GM12878 (cell line): Measurements from ENCODE around the gene CNGA4. TPM values are rescaled to one million over a fixed set of nuclear protein-coding genes. Genes with fewer than 3 reads are reported as not detected.
A peak's percentile ranks its signal among the peaks of the same experiment; 100 is the strongest.

ENCODE experiments used
- ATAC-seq: fragments of 200-7000 bp; cut with Tn5 transposase; 3 replicates; pipeline ENCODE4 v1.9.1; 2020; ENCODE audit warnings: mild to moderate bottlenecking, moderate library complexity
- Bru-seq: library from RNA; stranded (reverse); fragments of 400-500 nt; gene quantifications from one replicate; lab custom pipeline; 2021; lab: Mats Ljungman, UMichigan
- BruChase-seq, 2 experiments: library from RNA; stranded (reverse); fragments of 400-500 nt; gene quantifications; one replicate each; lab custom pipeline; 2021; lab: Mats Ljungman, UMichigan
- BruUV-seq: library from RNA; stranded (reverse); fragments of 400-500 nt; replicated peaks from 2 replicates; lab custom pipeline; 2021; lab: Mats Ljungman, UMichigan
- CTCF ChIA-PET: fragments of 300-600 bp; sonication (Branson Sonifier 250); formaldehyde crosslinking; extraction: SDS; loops from one replicate; lab custom pipeline; 2021; ENCODE audit warnings: inconsistent platforms; lab: Yijun Ruan, JAX
- POLR2A ChIA-PET: fragments of 350-600 bp; formaldehyde crosslinking; extraction: SDS; loops from one replicate; lab custom pipeline; 2021; ENCODE audit warnings: inconsistent platforms; lab: Charles Lee
- RAD21 ChIA-PET: fragments of 300-600 bp; sonication (Branson Sonifier 250); formaldehyde crosslinking; loops from one replicate; lab custom pipeline; 2023; ENCODE audit warnings: antibody characterized with exemption; ENCODE audit not compliant: unreplicated experiment; lab: Charles Lee
- SMC1A ChIA-PET: fragments of 300-600 bp; sonication (Branson Sonifier 250); formaldehyde crosslinking; loops from one replicate; lab custom pipeline; 2023; ENCODE audit not compliant: unreplicated experiment, uncharacterized antibody; lab: Charles Lee
- DNase-seq: peaks from one replicate; pipeline ENCODE4 v3.0.0-alpha.2; 2011; ENCODE audit warnings: low read depth, low spot score
- FAIRE-seq: peaks from 3 replicates; lab custom pipeline; 2011; peaks lifted over from hg19 to GRCh38; lab: Jason Lieb, UNC
- H2AFZ ChIP-seq: 2 replicates; pipeline ENCODE4 v1.6.0; 2011; ENCODE audit warnings: low read depth, low read length, control low read depth; ENCODE audit not compliant: control insufficient read depth
- H3K27ac ChIP-seq: 2 replicates; pipeline ENCODE4 v1.5.1; 2011; ENCODE audit warnings: control low read depth; ENCODE audit not compliant: control insufficient read depth, insufficient read depth
- H3K27me3 ChIP-seq, 2 experiments: replicated peaks in 1 of 2; 2 replicates each; pipeline versions ENCODE4 v1.6.0 to v1.6.1; 2011; ENCODE audit warnings: low read length in 1 of 2; ENCODE audit not compliant: control insufficient read depth in 2 of 2, insufficient read depth in 2 of 2
- H3K36me3 ChIP-seq, 2 experiments: 2 replicates each; pipeline ENCODE4 v1.5.1; 2011; ENCODE audit warnings: low read length in 1 of 2; ENCODE audit not compliant: control insufficient read depth in 2 of 2, insufficient read depth in 2 of 2
- H3K4me1 ChIP-seq: 2 replicates; pipeline ENCODE4 v1.6.1; 2011; ENCODE audit warnings: mild to moderate bottlenecking, low read length, moderate library complexity, mixed read lengths; ENCODE audit not compliant: control insufficient read depth, insufficient read depth
- H3K4me2 ChIP-seq: 2 replicates; pipeline ENCODE4 v1.6.0; 2011; ENCODE audit warnings: control low read depth; ENCODE audit not compliant: control insufficient read depth, insufficient read depth
- H3K4me3 ChIP-seq: fragments of 200-600 bp; sonication (generic); 2 replicates; pipeline ENCODE4 v1.5.1; 2016
- H3K79me2 ChIP-seq: 2 replicates; pipeline ENCODE4 v1.6.0; 2011; ENCODE audit warnings: low read length; ENCODE audit not compliant: control insufficient read depth, insufficient read depth
- H3K9ac ChIP-seq: 2 replicates; pipeline ENCODE4 v1.8.0; 2011; ENCODE audit warnings: low read length, control low read depth, mixed read lengths; ENCODE audit not compliant: control insufficient read depth, insufficient read depth
- H3K9me3 ChIP-seq: replicated peaks from 3 replicates; pipeline ENCODE4 v1.5.1; 2011; ENCODE audit warnings: mild to moderate bottlenecking, low read length; ENCODE audit not compliant: control insufficient read depth, insufficient read depth
- H4K20me1 ChIP-seq: 2 replicates; pipeline ENCODE4 v1.6.0; 2011; ENCODE audit not compliant: control insufficient read depth, insufficient read depth
- ELK1 ChIP-seq: IDR thresholded peaks from 2 replicates; pipeline ENCODE4 v1.6.1; 2012; ENCODE audit warnings: low read depth, low read length, improper control_type of control experiment
- JUNB ChIP-seq: IDR thresholded peaks from 2 replicates; pipeline ENCODE4 v1.6.1; 2016; ENCODE audit warnings: antibody characterized with exemption, mild to moderate bottlenecking
- PAX8 ChIP-seq: fragments of 450-650 bp; IDR thresholded peaks from 2 replicates; pipeline ENCODE4 v1.6.1; 2017; ENCODE audit warnings: mild to moderate bottlenecking, moderate library complexity
- SIX5 ChIP-seq: IDR thresholded peaks from 2 replicates; pipeline ENCODE4 v1.6.1; 2011; ENCODE audit warnings: mild to moderate bottlenecking, low read depth, low read length, moderate library complexity; ENCODE audit not compliant: severe bottlenecking
- SMAD5 ChIP-seq: IDR thresholded peaks from 2 replicates; pipeline ENCODE4 v1.6.1; 2016; ENCODE audit warnings: antibody characterized with exemption, low read depth
- SUPT20H ChIP-seq: IDR thresholded peaks from 2 replicates; pipeline ENCODE4 v1.6.1; 2011; ENCODE audit warnings: low read depth, mild to moderate bottlenecking, low read length, moderate library complexity, borderline replicate concordance; ENCODE audit not compliant: control insufficient read depth
- TCF7 ChIP-seq: IDR thresholded peaks from 2 replicates; pipeline ENCODE4 v1.6.1; 2014; ENCODE audit warnings: antibody characterized with exemption, borderline replicate concordance
- ZBTB33 ChIP-seq: fragments of 450-650 bp; IDR thresholded peaks from 2 replicates; pipeline ENCODE4 v1.6.1; 2017; ENCODE audit warnings: mild to moderate bottlenecking
- ZNF217 ChIP-seq: fragments of 450-650 bp; IDR thresholded peaks from 2 replicates; pipeline ENCODE4 v1.6.1; 2017; ENCODE audit warnings: antibody characterized with exemption, mild to moderate bottlenecking
- WGBS: methylation state at CpG from one replicate; pipeline ENCODE4 v1.1.6; 2016; ENCODE audit warnings: low lambda C conversion rate; ENCODE audit not compliant: insufficient replicate concordance, insufficient coverage; ENCODE audit errors: missing lambda C conversion rate; 5-methylcytosine and 5-hydroxymethylcytosine counted together
- in situ Hi-C: fragments of 300-500 bp; cut with MboI; formaldehyde crosslinking; loops from 9 replicates; pipeline ENCODE4 v1.14.3; 2018; ENCODE audit warnings: mixed read lengths
- intact Hi-C: fragments of 100-400 bp; cut with micrococcal nuclease; formaldehyde crosslinking; loops from one replicate; pipeline ENCODE4 v1.14.2; 2022; ENCODE audit not compliant: unreplicated experiment
- long read RNA-seq, 2 experiments: library from polyadenylated mRNA; unstranded; transcript quantifications; one replicate each; pipeline ENCODE4 v2.0.0, GENCODE V29; 2019 to 2020
- polyA minus RNA-seq, 3 experiments: library from RNA; depleted of rRNA, polyadenylated mRNA; stranded (reverse); fragments of >200 nt; gene quantifications; 2 replicates each; pipeline ENCODE4 v1.2.3, GENCODE V29; 2011
- polyA plus RNA-seq, 11 experiments: library from polyadenylated mRNA; depleted of rRNA in 4 of 11; unstranded in 6 of 11; stranded (reverse) in 5 of 11; fragments of >200 nt; fragmentation: Nextera tagmentation in 4 of 11; fragmentation: Illumina TruSeq in 1 of 11; extraction: Ambion mirVana in 4 of 11; extraction: Trizol in 1 of 11; gene quantifications; 1 replicate in 1 of 11; 2 replicates in 10 of 11; pipeline versions ENCODE4 v1.2.1 to v1.2.3, GENCODE V29; 2011 to 2016; ENCODE audit warnings: inconsistent platforms in 2 of 11, missing spikeins in 2 of 11, low read depth in 1 of 11
- total RNA-seq, 4 experiments: library from RNA; depleted of rRNA in 3 of 4; stranded (reverse); fragments of >200 nt in 3 of 4; fragmentation: Illumina TruSeq in 1 of 4; extraction: Trizol in 1 of 4; gene quantifications; 2 replicates each; pipeline versions ENCODE4 v1.2.1 to v1.2.3, GENCODE V29; 2013 to 2021

The CNGA4 gene
- total RNA-seq (2013; cell fraction: nucleolus; rRNA removed), result 0.24 and 0.46 TPM in 2 replicates
- total RNA-seq (2014; rRNA removed) (0.06 and 0.11 TPM in 2 replicates), total RNA-seq (2014; rRNA removed; fragmentation: Illumina TruSeq; extraction: Trizol) (not detected in 2 replicates), total RNA-seq (2021) (0.10 TPM in 1 of 2 replicates, not detected in the other), polyA plus RNA-seq (2011; rRNA removed) (0.12 and 0.26 TPM in 2 replicates), polyA plus RNA-seq (2014; fragmentation: Illumina TruSeq; extraction: Trizol) (0.07 and 0.13 TPM in 2 replicates), polyA plus RNA-seq (2014; fragmentation: Nextera tagmentation; extraction: Ambion mirVana) (not detected), polyA plus RNA-seq (2014; rRNA removed) (0.05 and 0.08 TPM in 2 replicates), polyA plus RNA-seq (2016; fragmentation: Nextera tagmentation; extraction: Ambion mirVana) (not detected), polyA minus RNA-seq (2011; rRNA and poly(A)+ RNA removed) (0.31 and 0.37 TPM in 2 replicates), Bru-seq, nascent RNA (percentile 40 among the genes with signal in this experiment), BruChase-seq, experiment 1, labeled RNA remaining after a 6-hour chase (percentile 33 among the genes with signal in this experiment), BruChase-seq, experiment 2, labeled RNA remaining after a 2-hour chase (percentile 33 among the genes with signal in this experiment)
- not detected for polyA plus RNA-seq (2011; ENCODE audit: low read depth)
- polyA plus RNA-seq (2011; cell fraction: cytosol; rRNA removed), result 0.22 and 0.23 TPM in 2 replicates
- polyA plus RNA-seq (2011; cell fraction: nucleus; rRNA removed), result 0.35 and 0.55 TPM in 2 replicates
- polyA plus RNA-seq (2012), result 0.20 and 0.28 TPM in 2 replicates
- not detected in 2 replicates for polyA minus RNA-seq (2011; cell fraction: cytosol; rRNA and poly(A)+ RNA removed)
- 0.24 and 0.38 TPM in 2 replicates for polyA minus RNA-seq (2011; cell fraction: nucleus; rRNA and poly(A)+ RNA removed)
- long read RNA-seq, experiment 1, result 0 reads
- long read RNA-seq, experiment 2, partial matches to known transcripts, result 0 of 1 reads
- long read RNA-seq, experiment 2, other reads (novel, unspliced or antisense), result 1 of 1 reads

GRCh38 chr11:6238902-6239301 lies at the start of gene CNGA4:
Gene CNGA4, plus strand, starts transcription at chr11:6239089. Its CDS starts 118 bp downstream, at chr11:6239207.
- RAD21 ChIA-PET, result no interaction called here
- FAIRE-seq (no peak), DNase-seq (no peak), ATAC-seq (no peak)
- 0% methylated on average over 1 of the region's 1 CpG for WGBS
- H3K79me2 ChIP-seq, result peaks cover 5% of the 10 kb centered on the region
- H3K9ac ChIP-seq, result no peak within 1 kb of the TSS
- SMC1A ChIA-PET, result interaction anchor here (1.0 kb wide), 2 partner anchors 9 to 76 kb away, joined by 3 to 6 read pairs; no protein-coding TSS in a partner anchor
- H3K4me3 ChIP-seq, result no peak within 1 kb of the TSS
- no peaks in the 10 kb centered on the region for H4K20me1 ChIP-seq
- TF ChIP-seq ZNF217, result no peak
- TF ChIP-seq ELK1, result no peak
- no peak for TF ChIP-seq SIX5
- TF ChIP-seq ZBTB33, result no peak
- no peak for TF ChIP-seq SUPT20H
- no peak for TF ChIP-seq TCF7
- TF ChIP-seq PAX8, result no peak
- TF ChIP-seq JUNB, result no peak
- no peak for TF ChIP-seq SMAD5
- H2AFZ ChIP-seq, result no peak within 1 kb of the TSS
- no peaks in the 10 kb centered on the region for H3K36me3 ChIP-seq
- intact Hi-C loops, result loop anchor here (10.0 kb wide), 2 partner anchors 246 to 506 kb away; partner anchors contain the start of genes ARFIP2 and TIMM10B
- no TSS peak for BruUV-seq
- no peaks in the 10 kb centered on the region for H3K4me1 ChIP-seq
- no peaks in the 10 kb centered on the region for H3K9me3 ChIP-seq
- H3K27me3 ChIP-seq, result no peaks in the 10 kb centered on the region
- POLR2A ChIA-PET, result no interaction called here
- no peak within 1 kb of the TSS for H3K4me2 ChIP-seq
- CTCF ChIA-PET, result interaction anchor here (2.0 to 6.7 kb wide), 2 partner anchors 12 to 124 kb away, joined by 6 to 55 read pairs; no protein-coding TSS in a partner anchor
- H3K27ac ChIP-seq, result no peak within 1 kb of the TSS
- in situ Hi-C loops, result no loop called here
